ENCODE results near the gene RNF220.

- TF ChIP-seq CTCF (IDR thresholded peaks at IDR 0.05) (peak in 6 of 7 experiments; percentile 42 to 90 (median 78)), POLR2A (IDR thresholded peaks at IDR 0.05) (no peak)
These were observed 272.2 kb downstream of the RNF220 start for GRCh38 chr1:44677201-44677766.

Data from body of pancreas (tissue), 4 donors.